ENCODE measurements around the gene PKDCC. TPM values are rescaled to one million over a fixed set of nuclear protein-coding genes. Genes with fewer than 3 reads are reported as not detected.
A peak's percentile ranks its signal among the peaks of the same experiment; 100 is the strongest.

Gene PKDCC, protein sequence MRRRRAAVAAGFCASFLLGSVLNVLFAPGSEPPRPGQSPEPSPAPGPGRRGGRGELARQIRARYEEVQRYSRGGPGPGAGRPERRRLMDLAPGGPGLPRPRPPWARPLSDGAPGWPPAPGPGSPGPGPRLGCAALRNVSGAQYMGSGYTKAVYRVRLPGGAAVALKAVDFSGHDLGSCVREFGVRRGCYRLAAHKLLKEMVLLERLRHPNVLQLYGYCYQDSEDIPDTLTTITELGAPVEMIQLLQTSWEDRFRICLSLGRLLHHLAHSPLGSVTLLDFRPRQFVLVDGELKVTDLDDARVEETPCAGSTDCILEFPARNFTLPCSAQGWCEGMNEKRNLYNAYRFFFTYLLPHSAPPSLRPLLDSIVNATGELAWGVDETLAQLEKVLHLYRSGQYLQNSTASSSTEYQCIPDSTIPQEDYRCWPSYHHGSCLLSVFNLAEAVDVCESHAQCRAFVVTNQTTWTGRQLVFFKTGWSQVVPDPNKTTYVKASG
- total RNA-seq, result 100 to 1,000 TPM; 107 to 131 TPM
- polyA plus RNA-seq, result 10 to 100 TPM; 73.6 to 98.3 TPM
- long read RNA-seq, donor 1, transcript PKDCC-201 (7 exons, 2,502 nt), result major isoform, 18 of 22 reads
- long read RNA-seq, donor 1, partial matches to known transcripts, result 0 of 22 reads
- long read RNA-seq, donor 1, other reads (novel, unspliced or antisense), result 0 of 22 reads
- long read RNA-seq, donor 2, transcript PKDCC-201 (7 exons, 2,502 nt), result major isoform, 7 of 9 reads
- long read RNA-seq, donor 2, partial matches to known transcripts, result 0 of 9 reads
- long read RNA-seq, donor 2, other reads (novel, unspliced or antisense), result 0 of 9 reads
- long read RNA-seq, donor 3, partial matches to known transcripts, result 0 of 5 reads
- long read RNA-seq, donor 3, other reads (novel, unspliced or antisense), result 0 of 5 reads
- long read RNA-seq, donor 4, transcript PKDCC-201 (7 exons, 2,502 nt), result major isoform, 9 of 14 reads
- long read RNA-seq, donor 4, partial matches to known transcripts, result 0 of 14 reads
- long read RNA-seq, donor 4, other reads (novel, unspliced or antisense), result 0 of 14 reads
- long read RNA-seq, donor 5, transcript PKDCC-201 (7 exons, 2,502 nt), result major isoform, 17 of 56 reads
- long read RNA-seq, donor 5, partial matches to known transcripts, result 29 of 56 reads
- long read RNA-seq, donor 5, other reads (novel, unspliced or antisense), result 0 of 56 reads

- WGBS, 2 donors, result 0 to 1% methylated on average over 12 to 102 of the region's 111 CpGs
- H3K9ac ChIP-seq (ENCODE audit: insufficient read depth in 1 of 2, low read length in 2 of 2), result peak within 1 kb of the TSS in 1 of 2 donors; percentile 86
- TF ChIP-seq CTCF (IDR thresholded peaks at IDR 0.05; ENCODE audit: control extremely low read depth, extremely low read depth), result no peak
- H3K4me1 ChIP-seq (ENCODE audit: control insufficient read depth in 5 of 5, insufficient read depth in 5 of 5, low read length in 5 of 5), result peaks cover 5 to 61% (median 20%) of the 10 kb centered on the region in 5 donors
- H3K27me3 ChIP-seq (ENCODE audit: control insufficient read depth in 3 of 3, insufficient read depth in 3 of 3, low read length in 2 of 3), result no peaks in the 10 kb centered on the region
- peak within 1 kb of the TSS; percentile 84 to 95 for H3K27ac ChIP-seq (ENCODE audit: low read depth in 1 of 2, low read length in 1 of 2)
- no peaks in the 10 kb centered on the region for H3K9me3 ChIP-seq (ENCODE audit: control insufficient read depth in 4 of 4, insufficient read depth in 3 of 4, low read length in 3 of 4)
- H3K36me3 ChIP-seq (ENCODE audit: control insufficient read depth in 4 of 4, insufficient read depth in 4 of 4, low read length in 4 of 4), result peaks cover 0 to 9% (median under 1%) of the 10 kb centered on the region in 4 donors
- H3K4me3 ChIP-seq, result peak within 1 kb of the TSS; percentile 66
- peak; percentile 91 to 95 (median 92) for DNase-seq
- ATAC-seq (ENCODE audit: insufficient read depth, low FRiP score), result peak; percentile 83
Measured at GRCh38 chr2:42047488-42048298, at the start of gene PKDCC. TSS of gene PKDCC (plus strand) at chr2:42048021. CDS start at chr2:42048200, 179 bp downstream.

GRCh38 chr2:41998186-41999127, 49.4 kb upstream of the PKDCC start:
- no peak overlapping the region for H3K4me3 ChIP-seq
- ATAC-seq (ENCODE audit: insufficient read depth, low FRiP score) (no peak), DNase-seq (peak; percentile 68 to 82 (median 76))
- peak overlapping the region in 1 of 2 donors; percentile 12 for H3K9ac ChIP-seq (ENCODE audit: insufficient read depth in 1 of 2, low read length in 2 of 2)
- H3K9me3 ChIP-seq (ENCODE audit: control insufficient read depth in 4 of 4, insufficient read depth in 3 of 4, low read length in 3 of 4), result peaks cover 0 to 8% (median 0%) of the 10 kb centered on the region in 4 donors
- no peaks in the 10 kb centered on the region for H3K36me3 ChIP-seq (ENCODE audit: control insufficient read depth in 4 of 4, insufficient read depth in 4 of 4, low read length in 4 of 4)
- H3K27me3 ChIP-seq (ENCODE audit: control insufficient read depth in 3 of 3, insufficient read depth in 3 of 3, low read length in 2 of 3), result no peaks in the 10 kb centered on the region
- 58 to 76% methylated on average over 15 of the region's 15 CpGs for WGBS, 2 donors
- H3K27ac ChIP-seq (ENCODE audit: low read depth in 1 of 2, low read length in 1 of 2), result peak overlapping the region in 1 of 2 donors; percentile 16
- H3K4me1 ChIP-seq (ENCODE audit: control insufficient read depth in 5 of 5, insufficient read depth in 5 of 5, low read length in 5 of 5), result peaks cover 0 to 16% (median 9%) of the 10 kb centered on the region in 5 donors
- no peak for TF ChIP-seq CTCF (IDR thresholded peaks at IDR 0.05; ENCODE audit: control extremely low read depth, extremely low read depth)
